H1 (cell line): Measurements from ENCODE around the gene ZNF747. TPM values are rescaled to one million over a fixed set of nuclear protein-coding genes. Genes with fewer than 3 reads are reported as not detected.

Experiments
- CTCF ChIA-PET: fragments of 300-600 bp; sonication (Branson Sonifier 250); formaldehyde crosslinking; loops from one replicate; lab custom pipeline; 2021; ENCODE audit not compliant: partially characterized antibody; lab: Charles Lee
- POLR2A ChIA-PET: fragments of 300-600 bp; sonication (Branson Sonifier 250); formaldehyde crosslinking; loops from one replicate; lab custom pipeline; 2021; ENCODE audit warnings: inconsistent platforms; ENCODE audit not compliant: partially characterized antibody; lab: Charles Lee
- DNase-seq, 2 experiments: peaks; one replicate each; pipeline versions ENCODE4 v3.0.0 to v3.0.0-alpha.2; 2010 to 2022; ENCODE audit warnings: low spot score in 2 of 2, low read depth in 1 of 2, mixed read lengths in 1 of 2
- FAIRE-seq: peaks from 2 replicates; lab custom pipeline; 2011; peaks lifted over from hg19 to GRCh38; lab: Jason Lieb, UNC
- H2AFZ ChIP-seq: 2 replicates; pipeline ENCODE4 v1.8.1; 2012; ENCODE audit warnings: low read length, inconsistent platforms
- H2AK5ac ChIP-seq: 2 replicates; pipeline ENCODE4 v1.6.1; 2013; ENCODE audit warnings: low read depth, low read length
- H2BK120ac ChIP-seq: replicated peaks from 2 replicates; pipeline ENCODE3; 2013; ENCODE audit warnings: low read depth, low read length, inconsistent platforms
- H2BK12ac ChIP-seq: 2 replicates; pipeline ENCODE4 v1.6.1; 2013; ENCODE audit warnings: low read depth, low read length
- H2BK15ac ChIP-seq: 2 replicates; pipeline ENCODE4 v1.6.1; 2013; ENCODE audit warnings: low read length
- H2BK20ac ChIP-seq: 2 replicates; pipeline ENCODE4 v1.6.1; 2013; ENCODE audit warnings: low read length
- H2BK5ac ChIP-seq: 2 replicates; pipeline ENCODE4 v1.6.1; 2013; ENCODE audit warnings: low read depth, low read length
- H3K14ac ChIP-seq: 2 replicates; pipeline ENCODE4 v1.6.1; 2013; ENCODE audit warnings: inconsistent platforms; ENCODE audit not compliant: insufficient read length
- H3K18ac ChIP-seq: 2 replicates; pipeline ENCODE4 v1.6.1; 2013; ENCODE audit warnings: low read length; ENCODE audit errors: extremely low read depth
- H3K23ac ChIP-seq: 2 replicates; pipeline ENCODE4 v1.6.1; 2013; ENCODE audit warnings: inconsistent platforms; ENCODE audit not compliant: insufficient read length
- H3K23me2 ChIP-seq: 2 replicates; pipeline ENCODE4 v1.6.1; 2013; ENCODE audit warnings: low read depth, low read length
- H3K27ac ChIP-seq: 2 replicates; pipeline ENCODE4 v1.6.1; 2011; ENCODE audit warnings: low read depth, low read length, inconsistent platforms
- H3K27me3 ChIP-seq, 4 experiments: replicated peaks in 1 of 4; 1 replicate in 1 of 4; 2 replicates in 3 of 4; pipeline versions ENCODE4 v1.6.1 to v1.8.1; 2011 to 2013; ENCODE audit warnings: low read length in 3 of 4, mild to moderate bottlenecking in 3 of 4, inconsistent platforms in 2 of 4, mixed read lengths in 2 of 4, moderate library complexity in 1 of 4; ENCODE audit not compliant: control insufficient read depth in 3 of 4, insufficient read depth in 3 of 4; ENCODE audit errors: extremely low read depth in 1 of 4
- H3K36me3 ChIP-seq, 4 experiments: 2 replicates each; pipeline versions ENCODE4 v1.6.1 to v1.8.1; 2011 to 2013; ENCODE audit warnings: mild to moderate bottlenecking in 4 of 4, low read length in 3 of 4, moderate library complexity in 2 of 4, control low read depth in 1 of 4, inconsistent platforms in 1 of 4; ENCODE audit not compliant: insufficient read depth in 4 of 4, control insufficient read depth in 2 of 4
- H3K4ac ChIP-seq: replicated peaks from 2 replicates; pipeline ENCODE3; 2013; ENCODE audit warnings: low read length, low read depth, mixed read lengths, inconsistent platforms; ENCODE audit not compliant: insufficient read length
- H3K4me1 ChIP-seq, 4 experiments: replicated peaks in 1 of 4; 1 replicate in 1 of 4; 2 replicates in 3 of 4; pipeline versions ENCODE4 v1.6.1 to v1.8.1; 2011 to 2013; ENCODE audit warnings: low read length in 3 of 4, inconsistent platforms in 2 of 4, mixed read lengths in 1 of 4; ENCODE audit not compliant: insufficient read depth in 4 of 4, control insufficient read depth in 3 of 4
- H3K4me2 ChIP-seq, 2 experiments: 2 replicates each; pipeline versions ENCODE4 v1.6.1 to v1.8.1; 2011 to 2013; ENCODE audit warnings: low read depth in 2 of 2, low read length in 2 of 2, control low read depth in 1 of 2, inconsistent platforms in 1 of 2, mild to moderate bottlenecking in 1 of 2; ENCODE audit not compliant: insufficient read depth in 1 of 2
- H3K4me3 ChIP-seq, 4 experiments: fragments of 200-600, 300-600 bp in 1 of 4; sonication (generic), shearing (Covaris generic), sonication (Bioruptor Twin) in 1 of 4; 2 replicates each; pipeline versions ENCODE4 v1.5.1 to v1.8.1; 2011 to 2016; ENCODE audit warnings: low read length in 4 of 4, low read depth in 3 of 4, control low read depth in 2 of 4, inconsistent platforms in 2 of 4, mild to moderate bottlenecking in 2 of 4, mixed read lengths in 1 of 4, moderate library complexity in 1 of 4; ENCODE audit not compliant: insufficient read depth in 2 of 4; ENCODE audit errors: extremely low read depth in 1 of 4
- H3K56ac ChIP-seq: replicated peaks from 2 replicates; pipeline ENCODE3; 2013; ENCODE audit warnings: low read depth, mild to moderate bottlenecking, mixed read lengths, low read length, inconsistent platforms; ENCODE audit not compliant: insufficient read length
- H3K79me1 ChIP-seq: 2 replicates; pipeline ENCODE4 v1.6.1; 2013; ENCODE audit warnings: low read depth, low read length, control low read depth
- H3K79me2 ChIP-seq, 2 experiments: 2 replicates each; pipeline versions ENCODE4 v1.6.1 to v1.8.1; 2012 to 2013; ENCODE audit warnings: low read length in 2 of 2, mild to moderate bottlenecking in 2 of 2, inconsistent platforms in 1 of 2; ENCODE audit not compliant: insufficient read depth in 2 of 2, control insufficient read depth in 1 of 2
- H3K9ac ChIP-seq, 4 experiments: replicated peaks in 1 of 4; 1 replicate in 1 of 4; 2 replicates in 3 of 4; pipeline versions ENCODE4 v1.6.1 to v1.8.1; 2011 to 2013; ENCODE audit warnings: low read depth in 3 of 4, low read length in 3 of 4, control low read depth in 2 of 4, mild to moderate bottlenecking in 2 of 4, moderate library complexity in 2 of 4, inconsistent platforms in 1 of 4; ENCODE audit errors: extremely low read depth in 1 of 4
- H3K9me3 ChIP-seq, 2 experiments: 2 replicates each; pipeline versions ENCODE4 v1.6.1 to v1.8.1; 2012 to 2013; ENCODE audit warnings: mild to moderate bottlenecking in 2 of 2, moderate library complexity in 2 of 2, control low read depth in 1 of 2, inconsistent platforms in 1 of 2, low read depth in 1 of 2, low read length in 1 of 2, mixed read lengths in 1 of 2; ENCODE audit not compliant: insufficient read depth in 2 of 2
- H4K20me1 ChIP-seq, 2 experiments: replicated peaks in 1 of 2; 2 replicates each; pipeline versions ENCODE3 to v1.8.1; 2011 to 2013; ENCODE audit warnings: inconsistent platforms in 2 of 2, low read length in 2 of 2, mild to moderate bottlenecking in 1 of 2; ENCODE audit not compliant: insufficient read depth in 2 of 2, control insufficient read depth in 1 of 2
- H4K5ac ChIP-seq: 2 replicates; pipeline ENCODE4 v1.6.1; 2013; ENCODE audit warnings: low read length, low read depth, mixed read lengths, inconsistent platforms; ENCODE audit not compliant: insufficient read length
- H4K8ac ChIP-seq: 2 replicates; pipeline ENCODE4 v1.8.0; 2013; ENCODE audit warnings: mild to moderate bottlenecking, moderate library complexity, low read length, inconsistent platforms; ENCODE audit not compliant: insufficient read depth; ENCODE audit errors: extremely low read depth
- H4K91ac ChIP-seq: replicated peaks from 2 replicates; pipeline ENCODE3; 2013; ENCODE audit warnings: low read length, mixed read lengths, inconsistent platforms; ENCODE audit not compliant: insufficient read length
- KDM4A ChIP-seq: IDR thresholded peaks from one replicate; pipeline ENCODE4 v1.7.1; 2012; ENCODE audit warnings: low read depth, mild to moderate bottlenecking, moderate library complexity, low read length, inconsistent platforms; ENCODE audit not compliant: severe bottlenecking
- whole genome bisulfite sequencing, 2 experiments: shearing (Covaris generic) in 1 of 2; methylation state at CpG; one replicate each; pipeline versions ENCODE4 v1.1.6 to v1.1.7; 2013 to 2015; ENCODE audit warnings: low lambda C conversion rate in 2 of 2, mixed read lengths in 2 of 2, inconsistent platforms in 1 of 2, low coverage in 1 of 2, missing lambda C conversion rate in 1 of 2; ENCODE audit not compliant: insufficient replicate concordance in 2 of 2, insufficient coverage in 1 of 2, insufficient read length in 1 of 2; ENCODE audit errors: extremely low coverage in 1 of 2, missing lambda C conversion rate in 1 of 2; 5-methylcytosine and 5-hydroxymethylcytosine counted together
- polyA plus RNA-seq, 7 experiments: library from polyadenylated mRNA; depleted of rRNA in 3 of 7; stranded (reverse) in 5 of 7; unstranded in 2 of 7; fragments of >200 nt in 5 of 7; fragments of 200-250 nt in 2 of 7; gene quantifications; 1 replicate in 5 of 7; 2 replicates in 1 of 7; 4 replicates in 1 of 7; pipeline versions ENCODE4 v1.2.1 to v1.2.3, GENCODE V29; 2011 to 2013; ENCODE audit warnings: missing spikeins in 2 of 7, mixed read lengths in 2 of 7
- total RNA-seq: library from RNA; stranded (reverse); fragmentation: NEBNext Ultra II Directional; extraction: Animal tissue kit (Norgen Biotek cat#: 25700); gene quantifications from 2 replicates; pipeline ENCODE4 v1.2.1, GENCODE V29; 2021

ZNF747 gene
- total and polyA plus RNA-seq, 2 of the 8 experiments (the other 6 are each of a cell fraction or from before 2014, with no cell fraction given): 9.9 to 10.3 TPM

- ChIA-PET CTCF (interaction anchor here (0.7 to 2.1 kb wide), 8 partner anchors 9 to 114 kb away, joined by 3 to 11 read pairs (median 6); partner anchors contain the start of gene ZNF747), POLR2A (interaction anchor here (1.5 to 5.7 kb wide), 3 partner anchors 11 to 62 kb away, joined by 6 to 48 read pairs (median 12); partner anchors contain the start of genes ZNF747 and ZNF785)
Measured at GRCh38 chr16:30523768-30524574, 10.7 kb downstream of the ZNF747 start.

More at GRCh38 chr16:30523768-30524574, 10.7 kb downstream of the ZNF747 start:
- Histone ChIP-seq H3K14ac (no peak overlapping the region), H3K27me3 (no peaks in the 10 kb centered on the region), H3K56ac (no peak overlapping the region), H3K23me2 (peaks cover 2% of the 10 kb centered on the region; the same call in 1 of the 2 replicates), H2BK5ac (no peak overlapping the region), H4K5ac (no peak overlapping the region), H3K9me3 (no peaks in the 10 kb centered on the region), H2BK20ac (no peak overlapping the region), H2BK120ac (no peak overlapping the region), H2AFZ (no peak overlapping the region), H3K4ac (no peak overlapping the region), H3K9ac (no peak overlapping the region), H4K8ac (no peak overlapping the region), H2BK15ac (no peak overlapping the region), H3K4me3 (no peak overlapping the region), H3K4me1 (peaks cover 3 to 6% (median 6%) of the 10 kb centered on the region in 4 experiments; a peak in 6 of 7 replicates), H4K20me1 (peaks cover 0 to 2% of the 10 kb centered on the region in 2 experiments), H3K79me1 (no peaks in the 10 kb centered on the region), H3K18ac (no peak overlapping the region)
- WGBS, 2 experiments: 91% methylated on average over 21 of the region's 26 CpGs; no CpG with 5 or more reads in 1 of the 2 experiments
- FAIRE-seq: no peak
- TF ChIP-seq KDM4A: no peak
- TF ChIP-seq, all 59 proteins: peak for 0
- H2AK5ac ChIP-seq: no peak overlapping the region
- no peaks in the 10 kb centered on the region for H3K79me2 ChIP-seq
- H3K23ac ChIP-seq: no peak overlapping the region
- H3K27ac ChIP-seq: no peak overlapping the region
- H3K4me2 ChIP-seq: no peak overlapping the region
- H4K91ac ChIP-seq: no peak overlapping the region
- DNase-seq: no peak
- no peak overlapping the region for H2BK12ac ChIP-seq
- H3K36me3 ChIP-seq: peaks cover 0 to 11% (median 0%) of the 10 kb centered on the region in 4 experiments; a peak in 1 of 8 replicates
